H1 (cell line): Measurements from ENCODE around the gene UQCRQ. TPM values are rescaled to one million over a fixed set of nuclear protein-coding genes. Genes with fewer than 3 reads are reported as not detected.

Experiments
- CTCF ChIA-PET: fragments of 300-600 bp; sonication (Branson Sonifier 250); formaldehyde crosslinking; loops from one replicate; lab custom pipeline; 2021; ENCODE audit not compliant: partially characterized antibody; lab: Charles Lee
- POLR2A ChIA-PET: fragments of 300-600 bp; sonication (Branson Sonifier 250); formaldehyde crosslinking; loops from one replicate; lab custom pipeline; 2021; ENCODE audit warnings: inconsistent platforms; ENCODE audit not compliant: partially characterized antibody; lab: Charles Lee
- DNase-seq, 2 experiments: peaks; one replicate each; pipeline versions ENCODE4 v3.0.0 to v3.0.0-alpha.2; 2010 to 2022; ENCODE audit warnings: low spot score in 2 of 2, low read depth in 1 of 2, mixed read lengths in 1 of 2
- FAIRE-seq: peaks from 2 replicates; lab custom pipeline; 2011; peaks lifted over from hg19 to GRCh38; lab: Jason Lieb, UNC
- H2AFZ ChIP-seq: 2 replicates; pipeline ENCODE4 v1.8.1; 2012; ENCODE audit warnings: low read length, inconsistent platforms
- H2AK5ac ChIP-seq: 2 replicates; pipeline ENCODE4 v1.6.1; 2013; ENCODE audit warnings: low read depth, low read length
- H2BK120ac ChIP-seq: replicated peaks from 2 replicates; pipeline ENCODE3; 2013; ENCODE audit warnings: low read depth, low read length, inconsistent platforms
- H2BK12ac ChIP-seq: 2 replicates; pipeline ENCODE4 v1.6.1; 2013; ENCODE audit warnings: low read depth, low read length
- H2BK15ac ChIP-seq: 2 replicates; pipeline ENCODE4 v1.6.1; 2013; ENCODE audit warnings: low read length
- H2BK20ac ChIP-seq: 2 replicates; pipeline ENCODE4 v1.6.1; 2013; ENCODE audit warnings: low read length
- H2BK5ac ChIP-seq: 2 replicates; pipeline ENCODE4 v1.6.1; 2013; ENCODE audit warnings: low read depth, low read length
- H3K14ac ChIP-seq: 2 replicates; pipeline ENCODE4 v1.6.1; 2013; ENCODE audit warnings: inconsistent platforms; ENCODE audit not compliant: insufficient read length
- H3K18ac ChIP-seq: 2 replicates; pipeline ENCODE4 v1.6.1; 2013; ENCODE audit warnings: low read length; ENCODE audit errors: extremely low read depth
- H3K23ac ChIP-seq: 2 replicates; pipeline ENCODE4 v1.6.1; 2013; ENCODE audit warnings: inconsistent platforms; ENCODE audit not compliant: insufficient read length
- H3K23me2 ChIP-seq: 2 replicates; pipeline ENCODE4 v1.6.1; 2013; ENCODE audit warnings: low read depth, low read length
- H3K27ac ChIP-seq: 2 replicates; pipeline ENCODE4 v1.6.1; 2011; ENCODE audit warnings: low read depth, low read length, inconsistent platforms
- H3K27me3 ChIP-seq, 4 experiments: replicated peaks in 1 of 4; 1 replicate in 1 of 4; 2 replicates in 3 of 4; pipeline versions ENCODE4 v1.6.1 to v1.8.1; 2011 to 2013; ENCODE audit warnings: low read length in 3 of 4, mild to moderate bottlenecking in 3 of 4, inconsistent platforms in 2 of 4, mixed read lengths in 2 of 4, moderate library complexity in 1 of 4; ENCODE audit not compliant: control insufficient read depth in 3 of 4, insufficient read depth in 3 of 4; ENCODE audit errors: extremely low read depth in 1 of 4
- H3K36me3 ChIP-seq, 4 experiments: 2 replicates each; pipeline versions ENCODE4 v1.6.1 to v1.8.1; 2011 to 2013; ENCODE audit warnings: mild to moderate bottlenecking in 4 of 4, low read length in 3 of 4, moderate library complexity in 2 of 4, control low read depth in 1 of 4, inconsistent platforms in 1 of 4; ENCODE audit not compliant: insufficient read depth in 4 of 4, control insufficient read depth in 2 of 4
- H3K4ac ChIP-seq: replicated peaks from 2 replicates; pipeline ENCODE3; 2013; ENCODE audit warnings: low read length, low read depth, mixed read lengths, inconsistent platforms; ENCODE audit not compliant: insufficient read length
- H3K4me1 ChIP-seq, 4 experiments: replicated peaks in 1 of 4; 1 replicate in 1 of 4; 2 replicates in 3 of 4; pipeline versions ENCODE4 v1.6.1 to v1.8.1; 2011 to 2013; ENCODE audit warnings: low read length in 3 of 4, inconsistent platforms in 2 of 4, mixed read lengths in 1 of 4; ENCODE audit not compliant: insufficient read depth in 4 of 4, control insufficient read depth in 3 of 4
- H3K4me2 ChIP-seq, 2 experiments: 2 replicates each; pipeline versions ENCODE4 v1.6.1 to v1.8.1; 2011 to 2013; ENCODE audit warnings: low read depth in 2 of 2, low read length in 2 of 2, control low read depth in 1 of 2, inconsistent platforms in 1 of 2, mild to moderate bottlenecking in 1 of 2; ENCODE audit not compliant: insufficient read depth in 1 of 2
- H3K4me3 ChIP-seq, 4 experiments: fragments of 200-600, 300-600 bp in 1 of 4; sonication (generic), shearing (Covaris generic), sonication (Bioruptor Twin) in 1 of 4; 2 replicates each; pipeline versions ENCODE4 v1.5.1 to v1.8.1; 2011 to 2016; ENCODE audit warnings: low read length in 4 of 4, low read depth in 3 of 4, control low read depth in 2 of 4, inconsistent platforms in 2 of 4, mild to moderate bottlenecking in 2 of 4, mixed read lengths in 1 of 4, moderate library complexity in 1 of 4; ENCODE audit not compliant: insufficient read depth in 2 of 4; ENCODE audit errors: extremely low read depth in 1 of 4
- H3K56ac ChIP-seq: replicated peaks from 2 replicates; pipeline ENCODE3; 2013; ENCODE audit warnings: low read depth, mild to moderate bottlenecking, mixed read lengths, low read length, inconsistent platforms; ENCODE audit not compliant: insufficient read length
- H3K79me1 ChIP-seq: 2 replicates; pipeline ENCODE4 v1.6.1; 2013; ENCODE audit warnings: low read depth, low read length, control low read depth
- H3K79me2 ChIP-seq, 2 experiments: 2 replicates each; pipeline versions ENCODE4 v1.6.1 to v1.8.1; 2012 to 2013; ENCODE audit warnings: low read length in 2 of 2, mild to moderate bottlenecking in 2 of 2, inconsistent platforms in 1 of 2; ENCODE audit not compliant: insufficient read depth in 2 of 2, control insufficient read depth in 1 of 2
- H3K9ac ChIP-seq, 4 experiments: replicated peaks in 1 of 4; 1 replicate in 1 of 4; 2 replicates in 3 of 4; pipeline versions ENCODE4 v1.6.1 to v1.8.1; 2011 to 2013; ENCODE audit warnings: low read depth in 3 of 4, low read length in 3 of 4, control low read depth in 2 of 4, mild to moderate bottlenecking in 2 of 4, moderate library complexity in 2 of 4, inconsistent platforms in 1 of 4; ENCODE audit errors: extremely low read depth in 1 of 4
- H3K9me3 ChIP-seq, 2 experiments: 2 replicates each; pipeline versions ENCODE4 v1.6.1 to v1.8.1; 2012 to 2013; ENCODE audit warnings: mild to moderate bottlenecking in 2 of 2, moderate library complexity in 2 of 2, control low read depth in 1 of 2, inconsistent platforms in 1 of 2, low read depth in 1 of 2, low read length in 1 of 2, mixed read lengths in 1 of 2; ENCODE audit not compliant: insufficient read depth in 2 of 2
- H4K20me1 ChIP-seq, 2 experiments: replicated peaks in 1 of 2; 2 replicates each; pipeline versions ENCODE3 to v1.8.1; 2011 to 2013; ENCODE audit warnings: inconsistent platforms in 2 of 2, low read length in 2 of 2, mild to moderate bottlenecking in 1 of 2; ENCODE audit not compliant: insufficient read depth in 2 of 2, control insufficient read depth in 1 of 2
- H4K5ac ChIP-seq: 2 replicates; pipeline ENCODE4 v1.6.1; 2013; ENCODE audit warnings: low read length, low read depth, mixed read lengths, inconsistent platforms; ENCODE audit not compliant: insufficient read length
- H4K8ac ChIP-seq: 2 replicates; pipeline ENCODE4 v1.8.0; 2013; ENCODE audit warnings: mild to moderate bottlenecking, moderate library complexity, low read length, inconsistent platforms; ENCODE audit not compliant: insufficient read depth; ENCODE audit errors: extremely low read depth
- H4K91ac ChIP-seq: replicated peaks from 2 replicates; pipeline ENCODE3; 2013; ENCODE audit warnings: low read length, mixed read lengths, inconsistent platforms; ENCODE audit not compliant: insufficient read length
- ATF2 ChIP-seq: IDR thresholded peaks from 2 replicates; pipeline ENCODE4 v1.6.1; 2012; ENCODE audit warnings: low read length, inconsistent platforms
- CBX8 ChIP-seq: fragments of 300-800, 300-1000 bp; sonication (generic); IDR thresholded peaks from 2 replicates; pipeline ENCODE4 v1.7.1; 2016; ENCODE audit warnings: low read depth, low read length, borderline replicate concordance
- CTBP2 ChIP-seq: IDR thresholded peaks from 2 replicates; pipeline ENCODE4 v1.7.0; 2011; ENCODE audit warnings: borderline replicate concordance, mild to moderate bottlenecking, moderate library complexity, mixed read lengths, low read length; ENCODE audit not compliant: insufficient read depth, insufficient read length
- EP300 ChIP-seq, 2 experiments: IDR thresholded peaks; 1 replicate in 1 of 2; 2 replicates in 1 of 2; pipeline ENCODE4 v1.6.1; 2011 to 2012; ENCODE audit warnings: low read depth in 2 of 2, low read length in 2 of 2, mild to moderate bottlenecking in 2 of 2, borderline replicate concordance in 1 of 2, inconsistent platforms in 1 of 2, moderate library complexity in 1 of 2
- EZH2 ChIP-seq: fragments of 200-600 bp; sonication (generic); IDR thresholded peaks from 2 replicates; pipeline ENCODE4 v1.7.1; 2012; ENCODE audit warnings: low read depth, mild to moderate bottlenecking, moderate library complexity, low read length, inconsistent platforms; ENCODE audit not compliant: severe bottlenecking
- NANOG ChIP-seq: IDR thresholded peaks from 2 replicates; pipeline ENCODE4 v1.6.1; 2011; ENCODE audit warnings: low read length, low read depth, mild to moderate bottlenecking, inconsistent platforms; ENCODE audit not compliant: insufficient read depth, poor library complexity, severe bottlenecking
- RBBP5 ChIP-seq: IDR thresholded peaks from 2 replicates; pipeline ENCODE4 v1.7.1; 2012; ENCODE audit warnings: low read depth, mild to moderate bottlenecking, inconsistent platforms, low read length, moderate library complexity, borderline replicate concordance
- SAP30 ChIP-seq: fragments of 300-600 bp; sonication (generic); IDR thresholded peaks from 2 replicates; pipeline ENCODE4 v1.7.1; 2012; ENCODE audit warnings: low read length, moderate library complexity, mild to moderate bottlenecking, inconsistent platforms; ENCODE audit not compliant: insufficient read depth, insufficient replicate concordance
- SP1 ChIP-seq: IDR thresholded peaks from 2 replicates; pipeline ENCODE4 v1.6.1; 2011; ENCODE audit warnings: low read depth, low read length
- SP2 ChIP-seq: IDR thresholded peaks from 2 replicates; pipeline ENCODE4 v1.6.1; 2012; ENCODE audit warnings: mild to moderate bottlenecking, low read length, inconsistent platforms
- SP4 ChIP-seq: IDR thresholded peaks from 2 replicates; pipeline ENCODE4 v1.6.1; 2012; ENCODE audit warnings: low read length, inconsistent platforms
- WGBS, 2 experiments: shearing (Covaris generic) in 1 of 2; methylation state at CpG; one replicate each; pipeline versions ENCODE4 v1.1.6 to v1.1.7; 2013 to 2015; ENCODE audit warnings: low lambda C conversion rate in 2 of 2, mixed read lengths in 2 of 2, inconsistent platforms in 1 of 2, low coverage in 1 of 2, missing lambda C conversion rate in 1 of 2; ENCODE audit not compliant: insufficient replicate concordance in 2 of 2, insufficient coverage in 1 of 2, insufficient read length in 1 of 2; ENCODE audit errors: extremely low coverage in 1 of 2, missing lambda C conversion rate in 1 of 2; 5-methylcytosine and 5-hydroxymethylcytosine counted together
- polyA plus RNA-seq, 7 experiments: library from polyadenylated mRNA; depleted of rRNA in 3 of 7; stranded (reverse) in 5 of 7; unstranded in 2 of 7; fragments of >200 nt in 5 of 7; fragments of 200-250 nt in 2 of 7; gene quantifications; 1 replicate in 5 of 7; 2 replicates in 1 of 7; 4 replicates in 1 of 7; pipeline versions ENCODE4 v1.2.1 to v1.2.3, GENCODE V29; 2011 to 2013; ENCODE audit warnings: missing spikeins in 2 of 7, mixed read lengths in 2 of 7
- total RNA-seq: library from RNA; stranded (reverse); fragmentation: NEBNext Ultra II Directional; extraction: Animal tissue kit (Norgen Biotek cat#: 25700); gene quantifications from 2 replicates; pipeline ENCODE4 v1.2.1, GENCODE V29; 2021

Gene UQCRQ
- total and polyA plus RNA-seq, 2 of the 8 experiments (the other 6 are each of a cell fraction or from before 2014, with no cell fraction given): 177 to 293 TPM

GRCh38 chr5:132834057-132834456, 32.4 kb upstream of the UQCRQ start:
- Histone ChIP-seq H2BK12ac (no peak overlapping the region), H3K14ac (no peak overlapping the region), H2AK5ac (no peak overlapping the region), H3K18ac (no peak overlapping the region), H4K5ac (no peak overlapping the region), H3K79me2 (no peaks in the 10 kb centered on the region), H3K9me3 (no peaks in the 10 kb centered on the region), H2BK20ac (no peak overlapping the region), H3K23ac (no peak overlapping the region), H3K27ac (no peak overlapping the region), H3K23me2 (peaks cover 4% of the 10 kb centered on the region; the same call in 1 of the 2 replicates), H3K4me1 (peaks cover 0 to 6% (median 4%) of the 10 kb centered on the region in 4 experiments; a peak in 5 of 7 replicates), H4K8ac (no peak overlapping the region), H2AFZ (no peak overlapping the region), H3K36me3 (no peaks in the 10 kb centered on the region), H3K4me3 (no peak overlapping the region), H4K20me1 (no peaks in the 10 kb centered on the region), H3K56ac (no peak overlapping the region), H2BK5ac (no peak overlapping the region), H3K27me3 (peaks cover 14 to 26% (median 22%) of the 10 kb centered on the region in 4 experiments), H3K4me2 (no peak overlapping the region), H4K91ac (no peak overlapping the region), H3K4ac (no peak overlapping the region), H2BK15ac (no peak overlapping the region), H2BK120ac (no peak overlapping the region), H3K79me1 (no peaks in the 10 kb centered on the region), H3K9ac (no peak overlapping the region)
- CTCF ChIA-PET: interaction anchor here (1.1 to 25.6 kb wide), 7 partner anchors 8 to 82 kb away, joined by 3 to 465 read pairs (median 8); partner anchors contain the start of genes CCNI2, GDF9, LEAP2 and UQCRQ
- FAIRE-seq (no peak), DNase-seq (no peak)
- WGBS, 2 experiments: 87% methylated on average over 3 of the region's 3 CpGs; no CpG with 5 or more reads in 1 of the 2 experiments
- POLR2A ChIA-PET: interaction anchor here (1.2 kb wide), 1 partner anchor 130 kb away, joined by 4 read pairs; the partner anchor contains the start of gene AFF4
- TF ChIP-seq SP1: no peak
- TF ChIP-seq RBBP5: no peak
- no peak for TF ChIP-seq SP4
- TF ChIP-seq CBX8: no peak
- no peak for TF ChIP-seq EP300 (IDR thresholded peaks at IDR 0.05; ENCODE audit: borderline replicate concordance in 1 of 2, low read depth in 2 of 2, low read length in 2 of 2)
- no peak for TF ChIP-seq ATF2
- TF ChIP-seq NANOG: no peak
- TF ChIP-seq SP2: no peak
- TF ChIP-seq SAP30: no peak
- TF ChIP-seq EZH2: no peak
- TF ChIP-seq CTBP2: no peak
